GM19193 (cell line): ENCODE measurements around the gene CFAP45.

Source experiments
- POLR2A ChIP-seq: IDR thresholded peaks from 4 replicates; pipeline ENCODE4 v1.6.1; 2011; ENCODE audit not compliant: insufficient read depth, insufficient read length; ENCODE audit errors: extremely low read depth

Gene CFAP45

GRCh38 chr1:159881622-159882526 lies 18.1 kb downstream of the CFAP45 start:
- TF ChIP-seq POLR2A, result no peak

GRCh38 chr1:159880430-159880829 lies 19.5 kb downstream of the CFAP45 start:
- TF ChIP-seq POLR2A, result no peak

- TF ChIP-seq POLR2A, result no peak
These were observed 20.0 kb downstream of the CFAP45 start for GRCh38 chr1:159879977-159880376.

GRCh38 chr1:159879136-159879535 lies 20.8 kb downstream of the CFAP45 start:
- no peak for TF ChIP-seq POLR2A

GRCh38 chr1:159877695-159878444 lies 22.1 kb downstream of the CFAP45 start:
- no peak for TF ChIP-seq POLR2A

GRCh38 chr1:159873530-159874143 lies 26.3 kb downstream of the CFAP45 start:
- TF ChIP-seq POLR2A, result no peak

- no peak for TF ChIP-seq POLR2A
These were observed 27.1 kb downstream of the CFAP45 start for GRCh38 chr1:159872891-159873290.

- no peak for TF ChIP-seq POLR2A
These were observed 29.3 kb downstream of the CFAP45 start for GRCh38 chr1:159870704-159871103.

GRCh38 chr1:159869607-159870006 lies 30.4 kb downstream of the CFAP45 start:
- no peak for TF ChIP-seq POLR2A

GRCh38 chr1:159869173-159869572 lies 30.8 kb downstream of the CFAP45 start:
- no peak for TF ChIP-seq POLR2A

- TF ChIP-seq POLR2A, result no peak
These were observed 31.2 kb downstream of the CFAP45 start for GRCh38 chr1:159868766-159869165.

- no peak for TF ChIP-seq POLR2A
These were observed 32.3 kb downstream of the CFAP45 start for GRCh38 chr1:159867664-159868026.

- no peak for TF ChIP-seq POLR2A
These were observed 32.9 kb downstream of the CFAP45 start for GRCh38 chr1:159866905-159867663.

GRCh38 chr1:159866066-159866465 lies 33.9 kb downstream of the CFAP45 start:
- TF ChIP-seq POLR2A, result no peak

- TF ChIP-seq POLR2A, result no peak
These were observed 35.7 kb downstream of the CFAP45 start for GRCh38 chr1:159864262-159864661.
